Measurements from ENCODE around the gene TEX264.

- TF ChIP-seq, protein P1, sequence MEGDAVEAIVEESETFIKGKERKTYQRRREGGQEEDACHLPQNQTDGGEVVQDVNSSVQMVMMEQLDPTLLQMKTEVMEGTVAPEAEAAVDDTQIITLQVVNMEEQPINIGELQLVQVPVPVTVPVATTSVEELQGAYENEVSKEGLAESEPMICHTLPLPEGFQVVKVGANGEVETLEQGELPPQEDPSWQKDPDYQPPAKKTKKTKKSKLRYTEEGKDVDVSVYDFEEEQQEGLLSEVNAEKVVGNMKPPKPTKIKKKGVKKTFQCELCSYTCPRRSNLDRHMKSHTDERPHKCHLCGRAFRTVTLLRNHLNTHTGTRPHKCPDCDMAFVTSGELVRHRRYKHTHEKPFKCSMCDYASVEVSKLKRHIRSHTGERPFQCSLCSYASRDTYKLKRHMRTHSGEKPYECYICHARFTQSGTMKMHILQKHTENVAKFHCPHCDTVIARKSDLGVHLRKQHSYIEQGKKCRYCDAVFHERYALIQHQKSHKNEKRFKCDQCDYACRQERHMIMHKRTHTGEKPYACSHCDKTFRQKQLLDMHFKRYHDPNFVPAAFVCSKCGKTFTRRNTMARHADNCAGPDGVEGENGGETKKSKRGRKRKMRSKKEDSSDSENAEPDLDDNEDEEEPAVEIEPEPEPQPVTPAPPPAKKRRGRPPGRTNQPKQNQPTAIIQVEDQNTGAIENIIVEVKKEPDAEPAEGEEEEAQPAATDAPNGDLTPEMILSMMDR (conservative IDR thresholded peaks at IDR 0.05), result no peak
- no peak for TF ChIP-seq ZFX (IDR thresholded peaks at IDR 0.05)
Measured at GRCh38 chr3:51733859-51734571, 63.0 kb downstream of the TEX264 start.

Measured in C4-2B (cell line).